ENCODE measurements around the gene MGAT3. TPM values are rescaled to one million over a fixed set of nuclear protein-coding genes. Genes with fewer than 3 reads are reported as not detected.

Gene MGAT3
- total and polyA plus RNA-seq, 9 of the 15 experiments (the other 6 are each of a cell fraction or from before 2014, with no cell fraction given), result 0.10 to 11.5 (median 4.6) TPM

DNA sequence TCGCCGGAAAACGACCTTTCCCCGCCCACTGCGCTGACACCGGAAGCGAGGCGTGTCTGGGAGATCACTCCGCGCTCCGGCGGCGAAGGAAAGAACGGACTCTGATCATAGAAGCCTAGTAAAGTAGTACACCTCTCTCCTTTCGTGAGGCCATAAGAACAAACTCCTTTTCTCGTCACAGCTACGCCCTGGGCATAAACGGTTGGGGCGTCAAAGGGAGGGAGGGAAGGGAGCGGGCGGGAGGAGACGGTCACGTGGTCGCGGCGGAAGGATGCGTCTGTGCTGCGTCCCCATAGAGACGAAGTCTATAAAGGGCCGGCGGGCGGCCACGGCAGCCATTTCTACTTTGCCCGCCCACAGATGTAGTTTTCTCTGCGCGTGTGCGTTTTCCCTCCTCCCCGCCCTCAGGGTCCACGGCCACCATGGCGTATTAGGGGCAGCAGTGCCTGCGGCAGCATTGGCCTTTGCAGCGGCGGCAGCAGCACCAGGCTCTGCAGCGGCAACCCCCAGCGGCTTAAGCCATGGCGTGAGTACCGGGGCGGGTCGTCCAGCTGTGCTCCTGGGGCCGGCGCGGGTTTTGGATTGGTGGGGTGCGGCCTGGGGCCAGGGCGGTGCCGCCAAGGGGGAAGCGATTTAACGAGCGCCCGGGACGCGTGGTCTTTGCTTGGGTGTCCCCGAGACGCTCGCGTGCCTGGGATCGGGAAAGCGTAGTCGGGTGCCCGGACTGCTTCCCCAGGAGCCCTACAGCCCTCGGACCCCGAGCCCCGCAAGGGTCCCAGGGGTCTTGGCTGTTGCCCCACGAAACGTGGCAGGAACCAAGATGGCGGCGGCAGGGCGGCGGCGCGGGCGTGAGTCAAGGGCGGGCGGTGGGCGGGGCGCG, 63.7 kb downstream of the MGAT3 start, which contains the start of gene ATF4 (continued):
- TF ChIP-seq, protein P1, sequence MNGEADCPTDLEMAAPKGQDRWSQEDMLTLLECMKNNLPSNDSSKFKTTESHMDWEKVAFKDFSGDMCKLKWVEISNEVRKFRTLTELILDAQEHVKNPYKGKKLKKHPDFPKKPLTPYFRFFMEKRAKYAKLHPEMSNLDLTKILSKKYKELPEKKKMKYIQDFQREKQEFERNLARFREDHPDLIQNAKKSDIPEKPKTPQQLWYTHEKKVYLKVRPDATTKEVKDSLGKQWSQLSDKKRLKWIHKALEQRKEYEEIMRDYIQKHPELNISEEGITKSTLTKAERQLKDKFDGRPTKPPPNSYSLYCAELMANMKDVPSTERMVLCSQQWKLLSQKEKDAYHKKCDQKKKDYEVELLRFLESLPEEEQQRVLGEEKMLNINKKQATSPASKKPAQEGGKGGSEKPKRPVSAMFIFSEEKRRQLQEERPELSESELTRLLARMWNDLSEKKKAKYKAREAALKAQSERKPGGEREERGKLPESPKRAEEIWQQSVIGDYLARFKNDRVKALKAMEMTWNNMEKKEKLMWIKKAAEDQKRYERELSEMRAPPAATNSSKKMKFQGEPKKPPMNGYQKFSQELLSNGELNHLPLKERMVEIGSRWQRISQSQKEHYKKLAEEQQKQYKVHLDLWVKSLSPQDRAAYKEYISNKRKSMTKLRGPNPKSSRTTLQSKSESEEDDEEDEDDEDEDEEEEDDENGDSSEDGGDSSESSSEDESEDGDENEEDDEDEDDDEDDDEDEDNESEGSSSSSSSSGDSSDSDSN (IDR thresholded peaks at IDR 0.05; ENCODE audit: borderline replicate concordance in 1 of 2, low read depth in 2 of 2, low read length in 2 of 2), result no peak
- 0 out of 2 replicates have a peak, but pooled peaks have one; percentile 1 for TF ChIP-seq SMAD3 (CRISPR knock-in tag; conservative IDR thresholded peaks at IDR 0.05)
- TF ChIP-seq, protein P2, sequence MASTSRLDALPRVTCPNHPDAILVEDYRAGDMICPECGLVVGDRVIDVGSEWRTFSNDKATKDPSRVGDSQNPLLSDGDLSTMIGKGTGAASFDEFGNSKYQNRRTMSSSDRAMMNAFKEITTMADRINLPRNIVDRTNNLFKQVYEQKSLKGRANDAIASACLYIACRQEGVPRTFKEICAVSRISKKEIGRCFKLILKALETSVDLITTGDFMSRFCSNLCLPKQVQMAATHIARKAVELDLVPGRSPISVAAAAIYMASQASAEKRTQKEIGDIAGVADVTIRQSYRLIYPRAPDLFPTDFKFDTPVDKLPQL (IDR thresholded peaks at IDR 0.05; ENCODE audit: extremely low read depth, insufficient read length), result peak; percentile 98
- TF ChIP-seq POLR3G (IDR thresholded peaks at IDR 0.05; ENCODE audit: extremely low read depth, insufficient read length, insufficient replicate concordance), result no peak
- TF ChIP-seq, protein P3, sequence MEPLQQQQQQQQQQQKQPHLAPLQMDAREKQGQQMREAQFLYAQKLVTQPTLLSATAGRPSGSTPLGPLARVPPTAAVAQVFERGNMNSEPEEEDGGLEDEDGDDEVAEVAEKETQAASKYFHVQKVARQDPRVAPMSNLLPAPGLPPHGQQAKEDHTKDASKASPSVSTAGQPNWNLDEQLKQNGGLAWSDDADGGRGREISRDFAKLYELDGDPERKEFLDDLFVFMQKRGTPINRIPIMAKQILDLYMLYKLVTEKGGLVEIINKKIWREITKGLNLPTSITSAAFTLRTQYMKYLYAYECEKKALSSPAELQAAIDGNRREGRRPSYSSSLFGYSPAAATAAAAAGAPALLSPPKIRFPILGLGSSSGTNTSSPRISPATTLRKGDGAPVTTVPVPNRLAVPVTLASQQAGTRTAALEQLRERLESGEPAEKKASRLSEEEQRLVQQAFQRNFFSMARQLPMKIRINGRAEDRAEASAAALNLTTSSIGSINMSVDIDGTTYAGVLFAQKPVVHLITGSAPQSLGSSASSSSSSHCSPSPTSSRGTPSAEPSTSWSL (CRISPR knock-in tag; IDR thresholded peaks at IDR 0.05; ENCODE audit: borderline replicate concordance), result no peak
- TF ChIP-seq, protein P4, sequence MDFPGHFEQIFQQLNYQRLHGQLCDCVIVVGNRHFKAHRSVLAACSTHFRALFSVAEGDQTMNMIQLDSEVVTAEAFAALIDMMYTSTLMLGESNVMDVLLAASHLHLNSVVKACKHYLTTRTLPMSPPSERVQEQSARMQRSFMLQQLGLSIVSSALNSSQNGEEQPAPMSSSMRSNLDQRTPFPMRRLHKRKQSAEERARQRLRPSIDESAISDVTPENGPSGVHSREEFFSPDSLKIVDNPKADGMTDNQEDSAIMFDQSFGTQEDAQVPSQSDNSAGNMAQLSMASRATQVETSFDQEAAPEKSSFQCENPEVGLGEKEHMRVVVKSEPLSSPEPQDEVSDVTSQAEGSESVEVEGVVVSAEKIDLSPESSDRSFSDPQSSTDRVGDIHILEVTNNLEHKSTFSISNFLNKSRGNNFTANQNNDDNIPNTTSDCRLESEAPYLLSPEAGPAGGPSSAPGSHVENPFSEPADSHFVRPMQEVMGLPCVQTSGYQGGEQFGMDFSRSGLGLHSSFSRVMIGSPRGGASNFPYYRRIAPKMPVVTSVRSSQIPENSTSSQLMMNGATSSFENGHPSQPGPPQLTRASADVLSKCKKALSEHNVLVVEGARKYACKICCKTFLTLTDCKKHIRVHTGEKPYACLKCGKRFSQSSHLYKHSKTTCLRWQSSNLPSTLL (IDR thresholded peaks at IDR 0.05), result no peak
- TF ChIP-seq ZNF3 (CRISPR knock-in tag; IDR thresholded peaks at IDR 0.05), result no peak
- TF ChIP-seq HLTF (IDR thresholded peaks at IDR 0.05), result 0 out of 2 replicates have a peak, but pooled peaks have one; percentile 33
- TF ChIP-seq, protein P5, sequence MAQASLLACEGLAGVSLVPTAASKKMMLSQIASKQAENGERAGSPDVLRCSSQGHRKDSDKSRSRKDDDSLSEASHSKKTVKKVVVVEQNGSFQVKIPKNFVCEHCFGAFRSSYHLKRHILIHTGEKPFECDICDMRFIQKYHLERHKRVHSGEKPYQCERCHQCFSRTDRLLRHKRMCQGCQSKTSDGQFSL (CRISPR knock-in tag; IDR thresholded peaks at IDR 0.05), result no peak; the same call in 1 of the 2 replicates
- TF ChIP-seq, protein P5 (tag; IDR thresholded peaks at IDR 0.05), result no peak
- no peak for TF ChIP-seq PHTF2 (CRISPR knock-in tag; IDR thresholded peaks at IDR 0.05)
- TF ChIP-seq NCOA6 (IDR thresholded peaks at IDR 0.05), result no peak
- TF ChIP-seq NR2C2 (CRISPR knock-in tag; IDR thresholded peaks at IDR 0.05), result no peak
- TF ChIP-seq NR2C2 (tag; IDR thresholded peaks at IDR 0.05), result peak; percentile 92
- TF ChIP-seq, protein P6, sequence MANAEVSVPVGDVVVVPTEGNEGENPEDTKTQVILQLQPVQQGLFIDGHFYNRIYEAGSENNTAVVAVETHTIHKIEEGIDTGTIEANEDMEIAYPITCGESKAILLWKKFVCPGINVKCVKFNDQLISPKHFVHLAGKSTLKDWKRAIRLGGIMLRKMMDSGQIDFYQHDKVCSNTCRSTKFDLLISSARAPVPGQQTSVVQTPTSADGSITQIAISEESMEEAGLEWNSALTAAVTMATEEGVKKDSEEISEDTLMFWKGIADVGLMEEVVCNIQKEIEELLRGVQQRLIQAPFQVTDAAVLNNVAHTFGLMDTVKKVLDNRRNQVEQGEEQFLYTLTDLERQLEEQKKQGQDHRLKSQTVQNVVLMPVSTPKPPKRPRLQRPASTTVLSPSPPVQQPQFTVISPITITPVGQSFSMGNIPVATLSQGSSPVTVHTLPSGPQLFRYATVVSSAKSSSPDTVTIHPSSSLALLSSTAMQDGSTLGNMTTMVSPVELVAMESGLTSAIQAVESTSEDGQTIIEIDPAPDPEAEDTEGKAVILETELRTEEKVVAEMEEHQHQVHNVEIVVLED (CRISPR knock-in tag; IDR thresholded peaks at IDR 0.05), result no peak
- no peak; the same call in 1 of the 2 replicates for TF ChIP-seq JUND (IDR thresholded peaks at IDR 0.05; ENCODE audit: borderline replicate concordance, low read depth, low read length)
- no peak; the same call in 2 of the 3 replicates for TF ChIP-seq JUND (tag; IDR thresholded peaks at IDR 0.05; ENCODE audit: borderline replicate concordance, low read depth, low read length)
